GM19351 (cell line): ENCODE measurements around the gene TTLL11.

ENCODE experiments used
- ATAC-seq: cut with Tn5 transposase; IDR thresholded peaks from one replicate; pipeline ENCODE4 v1.9.1; 2021; ENCODE audit warnings: mild to moderate bottlenecking, moderate library complexity; ENCODE audit not compliant: unreplicated experiment

The TTLL11 gene

DNA sequence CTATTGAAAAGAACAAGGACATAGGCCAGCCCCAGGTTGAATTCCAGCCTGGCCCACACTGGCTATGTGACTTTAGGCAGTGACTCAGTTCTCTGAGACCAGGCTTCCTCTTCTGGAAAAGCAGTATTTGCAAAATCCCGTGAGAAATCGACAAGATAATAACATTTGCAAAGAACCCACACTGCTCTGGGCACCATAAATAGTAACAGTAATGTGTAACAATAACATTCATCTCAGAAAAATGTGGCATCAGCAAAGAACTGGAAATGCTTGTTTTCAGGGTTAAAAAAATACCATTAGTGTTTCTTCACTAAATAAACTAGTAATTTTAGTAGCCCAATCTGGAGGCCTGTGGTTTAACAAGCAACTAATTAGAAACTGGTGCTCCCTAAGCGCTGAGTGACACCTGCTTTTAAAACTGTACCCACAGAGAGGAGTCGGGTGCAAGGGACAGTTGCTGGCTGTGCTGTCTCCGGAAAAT, 148.4 kb downstream of the TTLL11 start:
- ATAC-seq: no peak

GRCh38 chr9:121943463-121943862, 149.6 kb downstream of the TTLL11 start:
- ATAC-seq: no peak

DNA sequence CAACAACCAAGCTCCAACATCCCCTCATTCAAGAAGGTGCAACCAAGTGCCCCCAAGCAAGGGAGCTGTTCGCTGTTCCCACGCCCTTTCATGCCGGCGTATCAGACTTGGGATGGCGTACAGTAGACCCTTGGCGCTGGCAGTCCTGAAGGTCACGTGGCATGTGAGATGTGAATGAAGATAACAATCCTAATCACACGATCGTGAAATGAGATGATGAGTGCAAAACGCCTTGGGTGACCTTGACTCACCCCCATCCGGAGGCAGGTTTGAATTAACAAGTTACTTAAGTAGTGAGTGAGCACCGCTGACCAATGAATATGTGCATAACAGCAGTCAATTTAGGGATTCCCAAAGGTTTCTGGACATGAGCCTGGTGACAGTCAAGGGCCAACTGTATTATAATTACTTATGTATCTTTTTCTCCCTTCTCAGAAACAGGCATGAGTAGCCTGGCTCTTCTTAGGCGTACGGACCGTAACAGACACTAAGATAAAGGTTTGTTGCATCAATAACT, 150.2 kb downstream of the TTLL11 start:
- no peak for ATAC-seq

DNA sequence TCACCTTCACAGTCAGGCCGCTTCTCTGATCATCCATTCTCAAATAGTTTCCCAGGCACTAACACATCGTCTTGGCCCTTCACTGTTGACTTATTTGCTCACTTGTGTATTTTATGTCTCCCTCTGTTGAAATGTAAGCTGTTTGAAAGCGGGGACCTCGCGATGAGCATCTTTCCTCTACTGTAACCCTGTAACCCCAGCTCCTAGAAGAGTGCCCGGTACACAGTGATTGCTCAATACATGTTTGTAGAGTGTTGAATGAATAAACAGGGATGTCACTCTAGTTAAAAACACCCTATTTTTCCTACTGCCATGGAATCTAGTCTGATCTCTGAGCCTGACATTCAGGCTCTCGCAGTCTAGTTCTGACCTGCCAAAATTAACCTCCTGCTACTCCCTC, 150.8 kb downstream of the TTLL11 start:
- no peak for ATAC-seq

- ATAC-seq: no peak
These were observed 153.5 kb downstream of the TTLL11 start for GRCh38 chr9:121939643-121940042.

GRCh38 chr9:121938621-121939020, 154.5 kb downstream of the TTLL11 start:
- ATAC-seq: no peak

GRCh38 chr9:121937240-121937639, 155.9 kb downstream of the TTLL11 start:
- ATAC-seq: no peak

- ATAC-seq: no peak
These were observed 157.4 kb downstream of the TTLL11 start for GRCh38 chr9:121935739-121936138.

DNA sequence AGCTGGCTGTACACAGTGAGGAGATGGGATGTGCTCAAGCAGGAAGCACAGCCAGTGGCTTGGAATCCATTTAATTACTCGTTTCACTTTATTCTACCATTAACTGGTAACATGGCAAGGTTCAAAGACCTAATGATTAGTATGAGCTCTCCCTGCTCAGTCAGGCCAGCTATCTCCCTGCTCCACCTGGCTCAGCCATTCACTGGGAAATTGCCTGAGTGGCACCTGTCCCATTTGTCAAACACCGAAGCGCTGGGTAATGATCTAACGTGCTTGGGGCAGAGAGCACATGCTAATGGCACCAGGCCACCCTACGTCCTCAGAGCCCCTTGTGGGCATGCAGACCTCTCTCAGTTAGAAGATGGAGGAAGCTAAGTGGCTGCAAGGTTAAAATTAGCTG, 162.2 kb downstream of the TTLL11 start:
- no peak for ATAC-seq

DNA sequence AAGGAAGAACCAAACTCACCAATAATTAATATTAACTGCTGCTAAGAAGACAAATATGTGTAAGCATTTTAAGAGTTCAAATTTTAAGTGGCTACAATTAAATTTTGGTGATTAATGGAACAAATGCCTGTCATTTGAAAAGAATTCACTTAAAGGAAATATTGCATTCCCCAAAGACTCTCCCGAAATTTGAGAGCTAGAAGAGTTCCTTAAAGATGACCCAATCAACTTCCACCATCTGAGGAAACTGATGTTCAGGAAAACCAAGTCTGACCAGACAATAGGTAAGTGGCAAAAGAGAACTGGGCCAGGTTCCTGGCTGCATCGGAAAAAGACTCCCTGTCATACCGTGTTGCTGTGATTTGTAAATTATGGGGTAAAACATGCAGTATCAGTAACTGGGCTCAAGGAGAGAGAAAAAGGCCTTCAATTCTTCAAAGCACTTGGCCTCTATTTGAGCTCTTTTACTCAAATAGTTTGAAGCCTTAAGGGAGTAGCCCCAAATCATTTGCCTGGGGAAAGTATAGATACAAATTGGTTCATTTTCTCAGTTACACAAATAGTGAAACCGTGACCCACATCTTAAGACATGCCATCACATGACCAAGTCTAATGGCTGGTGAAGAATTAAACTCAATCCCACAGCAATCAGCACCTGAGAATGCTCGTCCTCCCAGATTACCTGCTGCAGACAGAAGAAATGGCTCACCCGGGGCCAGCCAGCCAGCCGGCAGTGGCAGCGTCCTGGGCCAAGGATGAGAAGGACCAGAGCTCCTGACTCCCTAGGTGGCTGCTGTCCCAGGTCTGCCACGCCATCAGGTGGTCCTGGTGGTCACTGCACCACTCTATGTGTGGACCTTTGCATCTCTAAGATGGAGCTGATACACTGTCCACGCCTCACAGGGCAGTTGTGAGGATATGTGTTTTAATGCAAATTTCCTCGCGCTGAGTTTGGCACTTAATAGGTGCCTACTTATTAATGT, 162.9 kb downstream of the TTLL11 start:
- no peak for ATAC-seq

GRCh38 chr9:121927636-121928035, 165.5 kb downstream of the TTLL11 start:
- ATAC-seq: no peak

DNA sequence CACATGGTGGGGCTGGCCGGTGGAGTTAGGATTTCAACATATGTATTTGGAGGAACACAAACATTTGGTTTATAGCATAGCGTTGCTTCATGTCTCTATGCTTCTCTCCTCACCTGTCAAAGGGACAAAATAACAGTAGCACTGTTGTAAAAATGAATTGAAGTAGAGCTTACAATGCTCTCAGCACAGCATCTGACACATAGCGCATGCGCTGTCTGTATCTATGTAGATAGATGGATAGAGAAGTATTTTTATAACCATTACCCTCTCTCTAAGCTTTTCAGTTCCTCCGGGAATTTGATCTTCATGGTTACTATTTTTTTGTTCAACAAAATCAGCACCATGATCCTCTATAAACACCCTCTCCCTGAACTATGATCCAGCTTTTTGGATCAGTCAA, 166.0 kb downstream of the TTLL11 start:
- no peak for ATAC-seq

GRCh38 chr9:121926351-121926801, 166.7 kb downstream of the TTLL11 start:
- no peak for ATAC-seq

DNA sequence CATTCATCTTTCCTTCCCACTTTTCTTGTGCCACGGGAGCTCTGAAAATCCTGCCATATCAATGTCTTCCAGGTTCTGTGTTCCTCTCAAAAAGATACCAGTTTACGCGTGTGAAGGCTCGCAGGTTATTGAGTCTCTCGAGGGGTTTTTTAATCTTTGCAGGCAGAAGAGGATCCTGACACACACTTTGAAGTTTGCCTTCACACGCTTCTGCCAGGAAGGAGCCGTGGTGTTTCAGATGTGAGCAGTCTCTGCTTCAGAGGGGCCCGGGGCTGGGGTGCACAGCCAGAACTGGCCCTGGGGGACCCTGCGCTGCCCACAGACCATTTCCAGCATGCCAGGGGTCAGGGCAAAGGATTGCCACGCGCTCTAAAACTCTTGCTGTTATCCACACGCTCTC, 167.2 kb downstream of the TTLL11 start:
- ATAC-seq: no peak

GRCh38 chr9:121924700-121925099, 168.4 kb downstream of the TTLL11 start:
- no peak for ATAC-seq

DNA sequence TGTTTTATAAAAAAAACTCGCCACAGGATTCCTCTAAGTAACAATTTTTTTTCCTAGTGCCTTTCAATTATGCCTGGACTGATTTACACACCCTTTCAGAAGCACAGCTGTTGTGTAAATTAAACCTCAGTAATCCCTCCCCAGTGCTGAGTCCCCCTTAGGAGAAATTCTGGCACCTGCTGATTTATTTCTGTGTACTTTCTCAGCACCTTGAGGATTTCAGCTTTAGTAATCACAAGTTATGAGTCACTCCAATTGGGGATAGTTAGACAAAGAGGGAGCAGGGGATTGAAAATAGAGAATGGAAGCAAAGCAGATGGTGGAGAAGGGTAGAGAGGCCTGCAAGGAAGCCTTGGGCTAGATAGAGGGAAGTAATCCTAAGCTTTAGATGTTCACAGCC, 171.7 kb downstream of the TTLL11 start:
- no peak for ATAC-seq

DNA sequence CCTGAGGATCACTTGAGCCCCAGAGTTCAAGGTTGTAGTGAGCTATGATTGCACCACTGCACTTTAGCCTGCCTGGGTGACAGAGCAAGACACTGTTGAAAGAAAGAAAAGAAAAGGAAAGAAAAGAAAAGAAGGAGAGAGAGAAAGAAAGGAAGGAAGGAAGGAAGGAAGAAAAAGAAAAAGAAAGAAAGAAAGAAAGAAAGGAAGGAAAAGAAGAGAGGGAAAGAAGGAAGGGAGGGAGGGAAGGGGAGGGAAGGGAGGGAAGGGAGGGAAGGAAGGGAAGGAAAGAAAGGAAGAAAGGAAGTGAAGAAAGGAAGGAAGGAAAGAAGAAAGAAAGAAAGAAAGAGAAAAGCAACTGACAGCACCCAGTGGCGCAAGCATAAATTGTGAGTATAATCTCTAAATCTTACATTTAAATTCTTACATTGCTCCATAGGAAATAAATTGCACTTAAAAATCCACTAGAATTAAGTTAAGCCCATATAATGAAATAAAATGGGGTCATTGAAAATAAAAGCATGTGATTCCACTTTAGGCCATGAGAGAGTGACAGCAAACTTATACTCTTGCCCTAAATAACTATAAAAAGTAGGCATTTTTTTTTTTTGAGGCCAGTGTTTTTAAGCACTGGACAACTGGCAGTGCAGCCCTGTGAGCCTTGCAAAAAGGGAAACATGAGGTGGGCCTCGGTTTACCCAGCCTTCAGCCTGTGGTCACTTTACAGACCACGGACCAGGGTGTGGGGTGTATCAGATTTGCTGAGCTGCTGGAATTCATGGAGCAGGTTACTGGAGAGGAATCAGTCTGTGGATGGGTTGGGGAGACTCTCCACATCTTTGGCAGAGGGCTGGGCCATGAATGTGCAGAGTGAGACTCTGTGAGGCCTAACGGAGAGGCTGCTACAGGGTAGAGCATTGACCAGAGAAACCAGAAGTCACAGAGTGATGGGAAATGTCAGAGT, 175.5 kb downstream of the TTLL11 start:
- no peak for ATAC-seq

GRCh38 chr9:121915304-121915625, 177.8 kb downstream of the TTLL11 start:
- ATAC-seq: no peak

DNA sequence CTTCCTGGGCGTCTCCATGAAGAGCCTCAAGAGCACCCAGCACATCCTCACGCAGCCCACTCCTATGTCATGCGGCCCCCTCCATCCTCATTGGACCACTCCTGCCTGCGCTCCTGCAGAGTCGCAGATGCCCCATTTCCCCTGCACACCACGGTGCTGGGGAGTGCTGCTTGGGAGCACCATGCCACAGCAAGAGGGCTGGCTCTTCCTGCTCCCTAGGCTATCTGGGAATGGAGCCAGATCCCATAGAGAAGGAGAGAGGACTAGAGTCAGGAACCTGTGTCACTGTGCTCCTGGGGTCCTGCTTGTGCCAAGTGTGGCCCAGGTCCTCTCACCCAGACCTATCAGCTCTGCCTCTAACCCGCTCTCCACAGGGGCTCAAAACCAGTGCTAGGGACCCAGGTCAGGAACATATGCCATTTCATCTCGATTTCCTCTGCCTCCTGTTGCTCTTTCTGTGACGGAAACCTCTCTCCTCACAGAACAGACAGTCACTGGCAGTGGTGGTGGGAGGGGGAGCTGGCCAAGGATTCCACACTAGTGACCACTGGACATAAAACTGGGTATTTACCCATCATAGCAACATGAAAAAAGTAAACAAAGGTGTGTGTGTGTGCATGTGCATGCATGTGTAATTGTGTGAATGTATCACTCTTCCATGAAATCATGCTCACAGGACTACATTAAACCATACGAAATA, 178.4 kb downstream of the TTLL11 start:
- no peak for ATAC-seq

- no peak for ATAC-seq
These were observed 179.0 kb downstream of the TTLL11 start for GRCh38 chr9:121914017-121914595.
